Neural cell (in vitro differentiated cells): ENCODE results near the gene INAFM1. TPM values are rescaled to one million over a fixed set of nuclear protein-coding genes. Genes with fewer than 3 reads are reported as not detected.
A peak's percentile ranks its signal among the peaks of the same experiment; 100 is the strongest.

Experiments
- H2AFZ ChIP-seq: fragments of 200-600, 300-800 bp; sonication (generic), shearing (Covaris generic); 2 replicates; pipeline ENCODE4 v1.6.0; 2014; ENCODE audit warnings: low read depth, mild to moderate bottlenecking, antibody characterized with exemption, low read length, moderate library complexity
- H3F3A ChIP-seq: fragments of 200-600 bp; shearing (Covaris generic); 2 replicates; pipeline ENCODE4 v1.6.1; 2016; ENCODE audit warnings: mild to moderate bottlenecking, moderate library complexity, mixed read lengths, antibody characterized with exemption, low read length; ENCODE audit not compliant: insufficient read depth, poor library complexity, severe bottlenecking
- H3K27ac ChIP-seq: fragments of 200-600, 300-800 bp; sonication (generic), shearing (Covaris generic); 2 replicates; pipeline ENCODE4 v1.5.1; 2014; ENCODE audit warnings: mild to moderate bottlenecking, low read length, moderate library complexity
- H3K27me3 ChIP-seq: fragments of 300-800, 200-600 bp; sonication (generic), shearing (Covaris generic); 2 replicates; pipeline ENCODE4 v1.6.0; 2014; ENCODE audit warnings: mild to moderate bottlenecking, low read depth, low read length, moderate library complexity; ENCODE audit not compliant: insufficient read depth
- H3K36me3 ChIP-seq: fragments of 300-800, 200-600 bp; sonication (generic), shearing (Covaris generic); 2 replicates; pipeline ENCODE4 v1.5.1; 2014; ENCODE audit warnings: mild to moderate bottlenecking, antibody characterized with exemption, low read length, moderate library complexity; ENCODE audit not compliant: insufficient read depth
- H3K4me2 ChIP-seq: fragments of 300-800, 200-600 bp; sonication (generic), shearing (Covaris generic); 2 replicates; pipeline ENCODE4 v1.6.0; 2014; ENCODE audit warnings: mild to moderate bottlenecking, low read length
- H3K4me3 ChIP-seq: fragments of 300-800, 200-600 bp; sonication (generic), shearing (Covaris generic); 2 replicates; pipeline ENCODE4 v1.5.1; 2014; ENCODE audit warnings: mild to moderate bottlenecking, low read length, moderate library complexity
- H3K79me2 ChIP-seq: fragments of 200-600 bp; shearing (Covaris generic); replicated peaks from 2 replicates; pipeline ENCODE4 v1.6.0; 2014; ENCODE audit warnings: mild to moderate bottlenecking, low read length, moderate library complexity; ENCODE audit not compliant: insufficient read depth
- H3K9ac ChIP-seq: fragments of 300-800, 200-600 bp; sonication (generic), shearing (Covaris generic); 2 replicates; pipeline ENCODE4 v1.6.1; 2016; ENCODE audit warnings: mild to moderate bottlenecking, low read length, mixed read lengths
- H3K9me2 ChIP-seq: fragments of 200-600 bp; shearing (Covaris generic); 2 replicates; pipeline ENCODE4 v1.6.1; 2016; ENCODE audit warnings: mild to moderate bottlenecking, low read length, mixed read lengths; ENCODE audit not compliant: insufficient read depth
- H3K9me3 ChIP-seq: fragments of 200-600, 300-800 bp; sonication (generic), shearing (Covaris generic); 2 replicates; pipeline ENCODE4 v1.6.1; 2016; ENCODE audit warnings: mild to moderate bottlenecking, mixed run types, low read length, moderate library complexity, mixed read lengths
- H4K20me1 ChIP-seq: fragments of 200-600 bp; shearing (Covaris generic); 2 replicates; pipeline ENCODE4 v1.6.1; 2016; ENCODE audit warnings: mild to moderate bottlenecking, mixed run types; ENCODE audit not compliant: insufficient read depth
- EP300 ChIP-seq: fragments of 450-650 bp; conservative IDR thresholded peaks from 2 replicates; pipeline ENCODE4 v1.6.1; 2014; ENCODE audit warnings: antibody characterized with exemption, mild to moderate bottlenecking, moderate library complexity; ENCODE audit not compliant: poor library complexity, severe bottlenecking
- EZH2 ChIP-seq: fragments of 200-600, 300-800 bp; shearing (Covaris generic), sonication (generic); IDR thresholded peaks from 2 replicates; pipeline ENCODE4 v1.6.1; 2014; ENCODE audit warnings: antibody characterized with exemption, low read length, borderline replicate concordance, mild to moderate bottlenecking; ENCODE audit not compliant: insufficient read depth, poor library complexity, severe bottlenecking
- MXI1 ChIP-seq: fragments of 450-650 bp; conservative IDR thresholded peaks from 2 replicates; pipeline ENCODE4 v1.6.1; 2014; ENCODE audit warnings: antibody characterized with exemption, mild to moderate bottlenecking; ENCODE audit not compliant: poor library complexity, severe bottlenecking
- POLR2AphosphoS5 ChIP-seq: IDR thresholded peaks from 2 replicates; pipeline ENCODE4 v1.6.1; 2012
- RAD21 ChIP-seq: fragments of 450-650 bp; conservative IDR thresholded peaks from 2 replicates; pipeline ENCODE4 v1.6.1; 2014; ENCODE audit warnings: antibody characterized with exemption, mild to moderate bottlenecking, moderate library complexity
- SMC3 ChIP-seq: fragments of 450-650 bp; conservative IDR thresholded peaks from 2 replicates; pipeline ENCODE4 v1.6.1; 2014; ENCODE audit warnings: antibody characterized with exemption, mild to moderate bottlenecking, moderate library complexity; ENCODE audit not compliant: poor library complexity
- TAF1 ChIP-seq: IDR thresholded peaks from 2 replicates; pipeline ENCODE4 v1.6.1; 2012; ENCODE audit warnings: low read depth
- polyA plus RNA-seq: library from polyadenylated mRNA; depleted of rRNA; stranded (reverse); fragments of >200 nt; gene quantifications from 2 replicates; pipeline ENCODE4 v1.2.3, GENCODE V29; 2014
- TF ChIP-seq, protein P1 (sequence below): IDR thresholded peaks from 2 replicates; pipeline ENCODE4 v1.6.1; 2012; ENCODE audit warnings: borderline replicate concordance
- TF ChIP-seq, protein P2 (sequence below): fragments of 450-650 bp; IDR thresholded peaks from 2 replicates; pipeline ENCODE4 v1.5.1; 2014; ENCODE audit warnings: antibody characterized with exemption, mild to moderate bottlenecking, moderate library complexity; ENCODE audit not compliant: poor library complexity, severe bottlenecking

Gene INAFM1
- polyA plus RNA-seq, 1 donor from 2014 or later, result 11.5 TPM

DNA sequence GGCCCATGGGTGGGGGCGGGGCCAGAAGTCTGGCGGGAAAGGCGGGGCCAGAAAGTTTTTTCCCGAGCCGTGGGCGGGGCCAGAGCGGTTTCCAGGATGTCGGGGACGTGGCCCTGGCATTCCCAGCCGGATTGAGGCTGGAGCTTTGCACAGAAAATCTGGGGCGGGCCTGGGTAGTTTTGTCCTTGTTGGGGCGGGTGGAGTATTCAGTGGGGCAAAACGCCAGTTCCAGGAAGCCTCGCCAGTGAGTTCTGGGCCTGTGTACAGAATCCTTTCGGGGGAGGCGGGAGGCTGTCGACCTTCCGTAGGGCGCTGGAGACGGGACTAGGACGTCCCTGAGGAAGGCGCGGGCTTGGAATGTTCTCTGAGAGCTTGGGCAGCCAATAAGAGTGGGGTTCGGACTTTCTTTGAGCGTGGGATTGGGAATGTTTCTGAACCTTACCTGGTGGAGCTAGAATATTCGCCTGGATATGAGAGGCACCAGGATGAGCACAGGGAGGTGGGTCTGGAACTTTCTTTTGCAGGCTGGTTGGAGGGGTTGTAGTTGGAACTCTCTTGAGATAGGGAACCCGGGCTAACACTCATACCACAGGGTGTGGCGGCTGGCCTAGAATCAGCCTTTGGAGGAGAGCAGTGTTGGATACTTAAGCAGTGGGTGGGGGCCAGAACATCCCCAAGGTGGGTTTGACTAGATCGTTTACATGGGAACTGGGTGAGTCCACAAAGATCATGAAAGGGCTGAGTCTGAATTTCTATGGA, 17.1 kb upstream of the INAFM1 start:
- no peaks in the 10 kb centered on the region for H3K36me3 ChIP-seq
- no peak overlapping the region for H2AFZ ChIP-seq
- H3K4me3 ChIP-seq, result peak overlapping the region; percentile 70
- TF ChIP-seq EP300 (no peak), MXI1 (no peak), TAF1 (no peak), RAD21 (no peak), SMC3 (no peak), POLR2AphosphoS5 (no peak), EZH2 (no peak)
- TF ChIP-seq, protein P1, sequence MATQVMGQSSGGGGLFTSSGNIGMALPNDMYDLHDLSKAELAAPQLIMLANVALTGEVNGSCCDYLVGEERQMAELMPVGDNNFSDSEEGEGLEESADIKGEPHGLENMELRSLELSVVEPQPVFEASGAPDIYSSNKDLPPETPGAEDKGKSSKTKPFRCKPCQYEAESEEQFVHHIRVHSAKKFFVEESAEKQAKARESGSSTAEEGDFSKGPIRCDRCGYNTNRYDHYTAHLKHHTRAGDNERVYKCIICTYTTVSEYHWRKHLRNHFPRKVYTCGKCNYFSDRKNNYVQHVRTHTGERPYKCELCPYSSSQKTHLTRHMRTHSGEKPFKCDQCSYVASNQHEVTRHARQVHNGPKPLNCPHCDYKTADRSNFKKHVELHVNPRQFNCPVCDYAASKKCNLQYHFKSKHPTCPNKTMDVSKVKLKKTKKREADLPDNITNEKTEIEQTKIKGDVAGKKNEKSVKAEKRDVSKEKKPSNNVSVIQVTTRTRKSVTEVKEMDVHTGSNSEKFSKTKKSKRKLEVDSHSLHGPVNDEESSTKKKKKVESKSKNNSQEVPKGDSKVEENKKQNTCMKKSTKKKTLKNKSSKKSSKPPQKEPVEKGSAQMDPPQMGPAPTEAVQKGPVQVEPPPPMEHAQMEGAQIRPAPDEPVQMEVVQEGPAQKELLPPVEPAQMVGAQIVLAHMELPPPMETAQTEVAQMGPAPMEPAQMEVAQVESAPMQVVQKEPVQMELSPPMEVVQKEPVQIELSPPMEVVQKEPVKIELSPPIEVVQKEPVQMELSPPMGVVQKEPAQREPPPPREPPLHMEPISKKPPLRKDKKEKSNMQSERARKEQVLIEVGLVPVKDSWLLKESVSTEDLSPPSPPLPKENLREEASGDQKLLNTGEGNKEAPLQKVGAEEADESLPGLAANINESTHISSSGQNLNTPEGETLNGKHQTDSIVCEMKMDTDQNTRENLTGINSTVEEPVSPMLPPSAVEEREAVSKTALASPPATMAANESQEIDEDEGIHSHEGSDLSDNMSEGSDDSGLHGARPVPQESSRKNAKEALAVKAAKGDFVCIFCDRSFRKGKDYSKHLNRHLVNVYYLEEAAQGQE, result no peak
- TF ChIP-seq, protein P2, sequence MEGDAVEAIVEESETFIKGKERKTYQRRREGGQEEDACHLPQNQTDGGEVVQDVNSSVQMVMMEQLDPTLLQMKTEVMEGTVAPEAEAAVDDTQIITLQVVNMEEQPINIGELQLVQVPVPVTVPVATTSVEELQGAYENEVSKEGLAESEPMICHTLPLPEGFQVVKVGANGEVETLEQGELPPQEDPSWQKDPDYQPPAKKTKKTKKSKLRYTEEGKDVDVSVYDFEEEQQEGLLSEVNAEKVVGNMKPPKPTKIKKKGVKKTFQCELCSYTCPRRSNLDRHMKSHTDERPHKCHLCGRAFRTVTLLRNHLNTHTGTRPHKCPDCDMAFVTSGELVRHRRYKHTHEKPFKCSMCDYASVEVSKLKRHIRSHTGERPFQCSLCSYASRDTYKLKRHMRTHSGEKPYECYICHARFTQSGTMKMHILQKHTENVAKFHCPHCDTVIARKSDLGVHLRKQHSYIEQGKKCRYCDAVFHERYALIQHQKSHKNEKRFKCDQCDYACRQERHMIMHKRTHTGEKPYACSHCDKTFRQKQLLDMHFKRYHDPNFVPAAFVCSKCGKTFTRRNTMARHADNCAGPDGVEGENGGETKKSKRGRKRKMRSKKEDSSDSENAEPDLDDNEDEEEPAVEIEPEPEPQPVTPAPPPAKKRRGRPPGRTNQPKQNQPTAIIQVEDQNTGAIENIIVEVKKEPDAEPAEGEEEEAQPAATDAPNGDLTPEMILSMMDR, result no peak
- H3K9ac ChIP-seq, result peak overlapping the region; percentile 24
- H3K9me2 ChIP-seq, result no peaks in the 10 kb centered on the region
- no peaks in the 10 kb centered on the region for H4K20me1 ChIP-seq
- no peaks in the 10 kb centered on the region for H3K9me3 ChIP-seq
- H3F3A ChIP-seq, result no peaks in the 10 kb centered on the region
- H3K79me2 ChIP-seq, result no peaks in the 10 kb centered on the region
- H3K27ac ChIP-seq, result no peak overlapping the region
- peak overlapping the region; percentile 54 for H3K4me2 ChIP-seq
- H3K27me3 ChIP-seq, result no peaks in the 10 kb centered on the region

- Histone ChIP-seq H3K27me3 (no peaks in the 10 kb centered on the region), H3K9ac (no peak overlapping the region), H2AFZ (no peak overlapping the region), H3K4me3 (no peak overlapping the region), H3K4me2 (no peak overlapping the region), H3K27ac (no peak overlapping the region), H3K9me2 (no peaks in the 10 kb centered on the region), H4K20me1 (no peaks in the 10 kb centered on the region), H3K79me2 (no peaks in the 10 kb centered on the region), H3K36me3 (no peaks in the 10 kb centered on the region), H3K9me3 (no peaks in the 10 kb centered on the region), H3F3A (no peaks in the 10 kb centered on the region)
- no peak for TF ChIP-seq SMC3
- TF ChIP-seq RAD21, result no peak
- no peak for TF ChIP-seq POLR2AphosphoS5
- no peak for TF ChIP-seq TAF1
- TF ChIP-seq, protein P1, result no peak
- TF ChIP-seq MXI1, result no peak
- no peak for TF ChIP-seq EZH2
- TF ChIP-seq EP300, result no peak
- TF ChIP-seq, protein P2, result no peak
These were observed 16.3 kb upstream of the INAFM1 start for GRCh38 chr19:47258434-47258833.
